ENCODE measurements around the gene CCSER1. TPM values are rescaled to one million over a fixed set of nuclear protein-coding genes. Genes with fewer than 3 reads are reported as not detected.

Gene CCSER1
- total and polyA plus RNA-seq, 9 donors: 0.21 to 8.3 (median 3.2) TPM

DNA sequence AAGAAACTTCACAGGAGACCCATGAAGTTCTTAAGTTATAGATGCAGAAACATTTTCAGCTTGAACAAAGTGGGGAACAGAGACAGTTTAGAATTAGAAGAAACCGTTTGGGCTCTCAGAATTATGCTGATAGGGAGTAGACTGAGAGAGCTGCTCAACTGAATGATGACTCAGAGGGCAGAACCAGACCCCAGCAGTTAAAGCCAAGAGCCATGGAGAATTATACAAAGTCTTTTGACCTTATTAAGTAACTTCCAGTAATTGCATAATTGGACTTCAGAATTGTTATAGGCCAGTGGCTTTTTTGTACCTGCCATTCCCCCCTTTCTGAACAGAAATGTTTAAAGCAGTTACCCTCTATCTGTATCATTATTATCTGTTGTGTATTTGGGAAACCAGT is 642.1 kb downstream of the CCSER1 start:
- 68 to 73% (median 71%) methylated on average over 1 of the region's 1 CpG for WGBS, 3 donors
- Histone ChIP-seq H3K4me1 (ENCODE audit: insufficient read depth) (no peaks in the 10 kb centered on the region), H3K27ac (no peak overlapping the region), H3K4me3 (no peak overlapping the region), H3K9me3 (no peaks in the 10 kb centered on the region), H3K27me3 (no peaks in the 10 kb centered on the region), H3K36me3 (no peaks in the 10 kb centered on the region)
- intact Hi-C loops (cut with DNase I): no loop called here
- DNase-seq: no peak
- no peak for TF ChIP-seq EP300 (IDR thresholded peaks at IDR 0.05)
- TF ChIP-seq, protein P1, sequence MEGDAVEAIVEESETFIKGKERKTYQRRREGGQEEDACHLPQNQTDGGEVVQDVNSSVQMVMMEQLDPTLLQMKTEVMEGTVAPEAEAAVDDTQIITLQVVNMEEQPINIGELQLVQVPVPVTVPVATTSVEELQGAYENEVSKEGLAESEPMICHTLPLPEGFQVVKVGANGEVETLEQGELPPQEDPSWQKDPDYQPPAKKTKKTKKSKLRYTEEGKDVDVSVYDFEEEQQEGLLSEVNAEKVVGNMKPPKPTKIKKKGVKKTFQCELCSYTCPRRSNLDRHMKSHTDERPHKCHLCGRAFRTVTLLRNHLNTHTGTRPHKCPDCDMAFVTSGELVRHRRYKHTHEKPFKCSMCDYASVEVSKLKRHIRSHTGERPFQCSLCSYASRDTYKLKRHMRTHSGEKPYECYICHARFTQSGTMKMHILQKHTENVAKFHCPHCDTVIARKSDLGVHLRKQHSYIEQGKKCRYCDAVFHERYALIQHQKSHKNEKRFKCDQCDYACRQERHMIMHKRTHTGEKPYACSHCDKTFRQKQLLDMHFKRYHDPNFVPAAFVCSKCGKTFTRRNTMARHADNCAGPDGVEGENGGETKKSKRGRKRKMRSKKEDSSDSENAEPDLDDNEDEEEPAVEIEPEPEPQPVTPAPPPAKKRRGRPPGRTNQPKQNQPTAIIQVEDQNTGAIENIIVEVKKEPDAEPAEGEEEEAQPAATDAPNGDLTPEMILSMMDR (IDR thresholded peaks at IDR 0.05): no peak

DNA sequence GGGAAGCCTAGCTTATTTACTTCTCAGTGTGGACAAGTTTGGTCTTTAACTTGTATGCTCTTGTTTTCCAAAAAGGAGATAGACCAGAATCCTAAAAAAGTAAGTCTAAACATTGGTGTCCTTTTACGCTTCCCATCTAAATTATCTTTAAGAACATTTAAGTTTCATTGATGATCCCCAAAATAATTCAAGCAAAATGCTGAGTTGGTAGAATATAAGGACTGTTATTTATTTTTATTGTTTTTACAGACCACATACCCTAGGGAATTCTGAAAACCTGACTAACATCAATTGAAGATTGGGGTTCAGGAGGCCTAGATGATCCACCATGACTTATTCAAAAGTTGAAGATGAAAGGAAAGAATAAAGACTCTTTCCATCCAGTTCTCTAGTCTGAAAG is 653.0 kb downstream of the CCSER1 start:
- Histone ChIP-seq H3K27ac (no peak overlapping the region), H3K9me3 (no peaks in the 10 kb centered on the region), H3K4me1 (ENCODE audit: insufficient read depth) (no peaks in the 10 kb centered on the region), H3K36me3 (no peaks in the 10 kb centered on the region), H3K4me3 (no peak overlapping the region), H3K27me3 (no peaks in the 10 kb centered on the region)
- TF ChIP-seq EP300 (IDR thresholded peaks at IDR 0.05) (no peak), POLR2A (IDR thresholded peaks at IDR 0.05) (no peak)
- TF ChIP-seq, protein P1 (IDR thresholded peaks at IDR 0.05): no peak
- intact Hi-C loops (cut with DNase I): no loop called here
- DNase-seq: no peak
- 92 to 100% (median 98%) methylated on average over 1 of the region's 1 CpG for WGBS, 3 donors

DNA sequence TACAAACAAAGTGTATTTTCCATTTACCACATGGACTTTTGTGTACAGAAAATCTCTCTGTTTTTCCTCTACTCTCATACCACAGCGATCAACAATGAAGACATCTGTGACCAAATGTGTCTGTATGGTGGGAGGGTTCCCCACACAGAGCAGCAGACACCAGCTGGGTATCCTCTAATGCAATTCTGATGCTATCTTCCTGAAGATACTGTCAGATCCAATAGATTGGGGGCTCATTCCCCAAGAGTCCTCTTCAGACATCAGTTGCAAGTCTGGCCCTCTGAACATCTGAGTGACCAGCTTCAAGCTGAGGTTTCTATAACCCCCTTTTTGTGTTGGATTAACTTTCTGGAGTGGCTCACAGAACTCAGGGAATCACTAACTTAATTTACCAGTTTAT is 659.4 kb downstream of the CCSER1 start:
- intact Hi-C loops (cut with DNase I): no loop called here
- Histone ChIP-seq H3K4me3 (no peak overlapping the region), H3K27me3 (no peaks in the 10 kb centered on the region), H3K36me3 (no peaks in the 10 kb centered on the region), H3K27ac (no peak overlapping the region), H3K9me3 (no peaks in the 10 kb centered on the region), H3K4me1 (ENCODE audit: insufficient read depth) (no peaks in the 10 kb centered on the region)
- TF ChIP-seq, protein P1 (IDR thresholded peaks at IDR 0.05): no peak
- TF ChIP-seq EP300 (IDR thresholded peaks at IDR 0.05) (no peak), POLR2A (IDR thresholded peaks at IDR 0.05) (no peak)
- DNase-seq: no peak
- 36 to 64% (median 50%) methylated on average over 1 of the region's 1 CpG for WGBS, 3 donors

DNA sequence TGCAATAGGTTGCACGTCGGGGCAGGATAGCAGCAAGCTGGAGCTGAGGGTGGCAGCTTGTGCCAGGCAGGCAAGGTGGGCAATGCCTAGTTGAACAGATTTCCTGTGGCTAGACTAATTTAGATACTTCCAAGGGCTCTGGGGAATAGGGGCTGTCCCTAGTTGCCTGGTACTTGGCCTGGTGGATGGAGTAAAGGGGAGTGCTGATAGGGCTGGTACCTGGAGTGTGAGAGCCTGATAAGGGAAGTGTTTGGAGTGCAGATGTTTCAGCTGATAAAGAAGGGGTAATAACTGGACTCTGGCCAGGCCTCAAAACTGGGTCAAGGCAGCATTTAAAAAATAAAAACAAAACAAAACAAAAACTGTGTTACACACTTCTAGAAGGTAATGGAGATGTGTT is 665.5 kb downstream of the CCSER1 start:
- TF ChIP-seq POLR2A (IDR thresholded peaks at IDR 0.05) (no peak), EP300 (IDR thresholded peaks at IDR 0.05) (no peak)
- TF ChIP-seq, protein P1 (IDR thresholded peaks at IDR 0.05): no peak
- H3K4me3 ChIP-seq: no peak overlapping the region
- H3K4me1 ChIP-seq (ENCODE audit: insufficient read depth): no peaks in the 10 kb centered on the region
- no peaks in the 10 kb centered on the region for H3K36me3 ChIP-seq
- intact Hi-C loops (cut with DNase I): no loop called here
- 96 to 97% (median 97%) methylated on average over 2 of the region's 2 CpGs for WGBS, 3 donors
- H3K27me3 ChIP-seq: no peaks in the 10 kb centered on the region
- no peak overlapping the region for H3K27ac ChIP-seq
- DNase-seq: no peak
- H3K9me3 ChIP-seq: no peaks in the 10 kb centered on the region

DNA sequence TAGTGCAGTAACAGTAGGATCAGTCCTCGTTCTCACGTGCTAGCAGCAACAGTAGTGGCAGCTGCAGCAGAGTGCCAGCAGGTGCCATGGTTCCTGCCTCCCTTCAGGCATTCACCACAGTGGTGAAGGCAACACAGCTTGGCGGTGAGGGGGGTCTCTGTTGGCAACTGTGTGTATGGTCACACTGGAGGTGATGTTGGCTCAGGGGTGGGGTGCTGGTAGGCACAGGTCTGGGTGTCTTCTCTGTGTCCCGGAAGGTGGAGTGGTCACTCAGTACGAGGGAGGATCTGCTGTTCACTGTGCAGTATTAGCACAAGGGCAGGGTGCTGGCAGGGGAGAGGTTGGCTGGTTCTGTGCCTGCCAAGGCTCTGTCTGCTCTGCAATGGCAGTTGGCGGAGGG is 671.8 kb downstream of the CCSER1 start:
- Histone ChIP-seq H3K27me3 (no peaks in the 10 kb centered on the region), H3K9me3 (no peaks in the 10 kb centered on the region), H3K4me3 (no peak overlapping the region), H3K36me3 (no peaks in the 10 kb centered on the region), H3K27ac (no peak overlapping the region), H3K4me1 (ENCODE audit: insufficient read depth) (no peaks in the 10 kb centered on the region)
- TF ChIP-seq POLR2A (IDR thresholded peaks at IDR 0.05): no peak
- TF ChIP-seq EP300 (IDR thresholded peaks at IDR 0.05): no peak
- TF ChIP-seq, protein P1 (IDR thresholded peaks at IDR 0.05): no peak
- 91 to 97% (median 94%) methylated on average over 6 of the region's 6 CpGs for WGBS, 3 donors
- intact Hi-C loops (cut with DNase I): no loop called here
- no peak for DNase-seq
